T-helper 9 cell (primary cell): ENCODE measurements around the gene CYP24A1.

ENCODE experiments used
- DNase-seq: peaks from one replicate; pipeline ENCODE4 v3.0.0-alpha.2; 2020

The CYP24A1 gene

DNA sequence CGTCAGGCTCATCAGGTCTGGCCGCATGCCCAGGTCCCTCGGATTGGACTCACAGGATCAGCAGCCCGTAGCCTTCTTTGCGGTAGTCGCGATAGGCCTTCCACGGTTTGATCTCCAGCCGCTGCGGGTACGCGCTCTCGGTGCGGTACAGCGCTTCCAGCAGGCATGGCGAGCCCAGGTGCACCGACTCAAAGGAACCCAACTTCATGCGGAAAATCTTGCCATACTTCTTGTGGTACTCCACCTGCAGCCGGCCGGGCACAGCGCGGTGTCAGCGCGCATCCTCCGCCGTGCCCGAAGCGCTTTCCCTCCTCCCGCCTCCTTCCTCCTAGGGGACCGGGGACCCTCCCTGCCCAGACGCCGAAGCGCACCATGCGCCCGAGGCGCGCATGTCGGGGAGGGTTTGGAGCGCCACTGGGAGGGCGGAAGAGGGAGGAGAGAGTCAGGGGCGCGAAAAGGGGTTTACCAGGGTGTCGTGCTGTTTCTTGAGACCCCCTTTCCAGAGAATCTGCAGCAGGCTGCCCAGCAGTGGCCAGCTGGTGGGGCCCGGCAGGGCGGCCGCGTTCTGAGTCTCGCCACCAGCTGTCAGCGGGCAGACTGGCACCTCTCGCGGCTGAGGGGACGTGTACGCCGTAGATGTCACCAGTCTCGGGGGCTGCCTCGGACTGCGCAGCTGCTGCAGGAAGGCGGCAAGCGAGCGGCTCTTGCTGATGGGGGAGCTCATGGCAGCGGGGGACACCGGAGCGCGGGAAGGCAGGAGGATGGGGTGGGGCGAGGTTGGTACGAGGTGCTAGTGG, 732 bp downstream of the CYP24A1 start:
- DNase-seq = no peak

DNA sequence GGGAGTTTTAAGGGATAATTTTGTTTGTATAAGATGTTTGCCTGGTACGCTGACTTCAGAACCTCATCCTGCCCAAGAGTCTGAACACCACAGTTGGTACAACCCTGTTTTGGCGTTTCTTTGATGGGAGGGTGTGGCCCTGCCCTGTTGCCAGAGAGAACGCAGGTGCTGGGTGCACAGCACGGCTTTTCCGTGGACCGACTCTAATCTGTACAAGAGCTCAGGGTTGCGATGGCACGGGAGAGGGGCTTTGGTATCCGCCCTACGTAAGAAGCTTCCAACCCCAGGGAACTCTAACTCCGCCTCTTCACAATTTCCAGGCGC, 1.3 kb downstream of the CYP24A1 start:
- DNase-seq = no peak

DNA sequence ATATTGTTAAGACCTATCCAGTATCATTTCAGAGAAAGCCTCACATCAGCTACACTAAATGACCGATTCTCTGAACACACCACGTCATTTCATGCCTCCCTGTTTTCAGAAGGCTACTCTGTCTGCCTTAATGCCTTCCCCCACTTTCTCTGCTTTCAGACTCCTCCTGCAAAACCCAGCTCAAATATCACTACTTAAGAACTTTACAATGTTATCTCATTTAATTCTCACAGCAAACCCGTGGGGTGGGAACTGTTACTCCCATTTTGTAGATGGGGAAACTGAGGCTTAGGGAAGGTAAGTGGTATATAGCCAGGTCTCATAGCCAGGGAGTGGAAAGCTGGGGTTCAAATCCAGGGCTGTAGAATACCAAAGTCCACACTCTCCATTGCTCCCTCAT, 2.8 kb downstream of the CYP24A1 start:
- no peak for DNase-seq

DNA sequence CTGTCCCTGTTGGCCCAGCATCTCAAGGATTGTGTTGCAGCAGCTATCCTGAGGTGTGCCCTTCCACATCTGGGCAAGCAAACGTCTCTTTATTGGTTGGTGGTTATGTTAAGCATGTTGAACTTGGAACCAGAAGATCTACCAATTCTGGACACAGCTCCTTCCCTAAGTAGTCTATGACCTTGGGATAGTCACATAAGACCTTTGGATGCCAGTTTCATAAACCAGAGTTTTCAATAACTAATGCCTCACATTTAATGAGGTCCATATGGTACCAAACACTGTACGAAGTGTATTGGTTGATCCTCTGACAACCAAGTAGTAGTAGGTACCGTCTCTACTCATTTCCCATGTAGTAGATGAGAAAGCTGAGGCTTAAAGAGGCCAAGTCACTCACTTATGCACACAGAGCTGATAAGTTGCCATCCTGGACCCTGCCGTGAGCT, 3.7 kb downstream of the CYP24A1 start:
- no peak for DNase-seq

DNA sequence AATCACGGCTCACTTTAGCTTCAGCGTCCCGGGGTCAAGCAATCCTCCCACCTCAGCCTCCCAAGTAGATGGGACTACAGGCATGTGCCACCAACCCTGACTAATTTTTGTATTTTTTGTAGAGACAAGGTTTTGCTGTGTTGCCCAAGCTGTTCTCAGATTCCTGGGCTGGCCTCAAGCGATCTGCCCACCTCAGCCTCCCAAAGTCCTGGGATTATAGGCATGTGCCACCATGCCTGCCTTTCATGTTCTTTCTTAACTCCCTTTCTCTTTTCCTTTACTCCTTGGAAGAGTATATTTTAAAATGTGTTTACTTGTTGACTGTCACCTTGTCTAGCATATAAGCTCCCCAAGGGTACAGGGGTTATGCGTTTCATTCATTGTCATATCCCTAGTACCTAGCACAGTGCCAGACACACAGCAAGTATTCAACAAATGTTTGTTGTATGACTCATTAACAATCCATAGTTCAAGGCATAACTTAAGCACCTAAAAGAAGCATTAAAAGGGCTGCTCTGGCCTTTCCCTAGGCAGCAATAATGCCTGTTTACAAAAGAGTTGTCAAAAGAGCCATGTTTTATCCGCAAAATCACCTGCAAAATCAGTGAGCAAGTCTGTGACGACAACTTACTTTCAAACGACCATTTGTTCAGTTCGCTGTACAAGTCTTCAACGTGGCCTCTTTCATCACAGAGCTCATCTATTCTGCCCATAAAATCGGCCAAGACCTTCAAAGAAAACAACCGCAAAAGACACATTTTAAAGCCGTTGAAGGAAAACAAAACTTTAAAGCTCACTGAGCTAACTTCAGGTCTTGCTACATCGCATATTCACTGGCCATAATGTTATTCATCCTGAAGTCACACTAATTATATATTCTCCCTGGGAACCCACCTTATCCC, 4.6 kb downstream of the CYP24A1 start:
- no peak for DNase-seq

DNA sequence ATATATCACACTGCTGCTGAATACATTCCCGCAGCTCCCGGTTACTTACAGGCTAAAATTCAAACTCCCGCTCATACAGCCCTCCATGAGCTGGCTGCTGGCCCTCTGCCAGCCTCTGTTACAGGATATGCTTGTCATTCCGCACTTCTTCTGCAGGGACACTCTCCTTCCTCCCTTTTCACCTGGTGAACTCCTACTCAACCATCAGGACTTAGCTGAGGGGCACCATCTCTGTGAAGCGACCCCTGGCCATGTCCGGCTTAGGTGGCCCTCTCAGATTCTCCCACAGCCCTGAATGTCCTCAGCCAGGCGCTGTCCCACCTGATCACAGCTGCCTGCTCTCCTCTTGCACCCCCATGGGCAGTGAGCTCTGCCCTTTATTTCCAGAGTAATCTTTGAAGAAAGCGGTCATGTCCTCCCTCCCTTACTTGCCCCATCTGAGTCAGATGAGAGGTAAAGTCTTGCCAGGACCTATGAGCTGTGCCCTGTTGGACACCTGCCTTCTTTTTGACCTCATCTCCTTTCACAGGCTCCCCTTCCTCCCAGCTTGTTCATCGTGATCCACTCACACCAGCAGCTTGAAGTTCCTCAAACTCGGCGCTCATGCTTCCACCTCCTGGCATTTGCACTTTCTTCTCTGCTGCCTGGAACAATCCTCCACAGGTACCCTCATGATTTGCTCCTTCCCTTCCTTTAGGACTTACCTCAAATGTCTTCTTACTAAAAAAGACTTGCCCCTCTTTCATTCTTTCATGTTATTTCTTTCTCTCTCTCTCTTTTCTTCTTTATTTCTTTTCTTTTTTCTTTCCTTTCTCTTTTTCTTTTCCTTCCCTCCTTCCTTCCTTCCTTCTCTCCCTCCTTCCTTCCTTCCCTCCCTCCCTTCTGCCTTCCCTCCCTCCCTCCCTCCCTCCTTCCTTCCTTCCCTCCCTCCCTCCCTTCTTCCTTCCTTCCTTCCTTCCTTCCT, 5.6 kb downstream of the CYP24A1 start:
- no peak for DNase-seq

DNA sequence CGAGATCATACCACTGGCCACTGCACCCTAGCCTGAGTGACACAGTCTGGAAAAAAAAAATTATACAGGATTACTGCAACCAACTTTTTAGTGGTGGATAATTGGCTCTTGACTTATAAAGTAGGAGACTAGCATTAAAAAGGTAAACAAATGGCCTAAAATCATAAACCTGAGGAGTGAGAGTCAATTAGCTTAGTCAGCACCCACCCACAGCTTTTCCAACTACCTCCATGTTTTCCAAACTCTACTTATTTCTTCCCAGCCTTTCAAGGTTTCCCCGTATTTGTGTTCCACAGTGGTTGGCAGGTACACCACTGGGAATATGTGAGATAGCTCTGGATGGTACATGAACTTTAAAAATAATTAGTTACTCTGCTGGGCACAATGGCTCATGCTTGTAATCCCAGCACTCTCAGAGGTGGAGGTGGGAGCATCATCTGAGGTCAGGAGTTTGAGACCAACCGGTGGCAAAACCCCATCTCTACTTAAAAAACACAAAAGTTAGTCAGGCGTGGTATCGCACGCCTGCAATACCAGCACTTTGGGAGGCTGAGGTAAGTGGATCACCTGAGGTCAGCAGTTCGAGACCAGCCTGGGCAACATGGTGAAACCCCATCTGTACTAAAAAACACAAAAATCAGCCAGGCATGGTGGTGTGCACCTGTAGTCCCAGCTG, 6.7 kb downstream of the CYP24A1 start:
- no peak for DNase-seq

DNA sequence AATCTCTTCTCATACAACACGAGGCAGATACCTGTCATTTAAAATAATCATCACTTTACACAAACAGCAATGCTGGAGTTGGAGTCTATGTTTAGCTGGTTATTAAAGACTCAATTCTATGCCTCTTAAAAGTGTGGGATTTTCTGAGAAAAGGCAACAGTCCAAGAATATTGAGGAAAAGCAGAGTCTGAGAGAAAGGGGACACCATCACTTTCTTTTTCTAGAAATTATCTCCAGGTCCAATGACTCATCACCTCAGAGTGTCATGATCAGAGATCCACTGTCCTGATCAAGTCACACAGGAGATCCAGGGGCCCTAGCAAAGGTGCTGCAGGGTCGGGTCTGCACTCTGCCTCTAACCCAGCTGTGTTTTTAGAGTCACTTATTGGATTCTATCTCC, 8.0 kb downstream of the CYP24A1 start:
- DNase-seq = no peak

DNA sequence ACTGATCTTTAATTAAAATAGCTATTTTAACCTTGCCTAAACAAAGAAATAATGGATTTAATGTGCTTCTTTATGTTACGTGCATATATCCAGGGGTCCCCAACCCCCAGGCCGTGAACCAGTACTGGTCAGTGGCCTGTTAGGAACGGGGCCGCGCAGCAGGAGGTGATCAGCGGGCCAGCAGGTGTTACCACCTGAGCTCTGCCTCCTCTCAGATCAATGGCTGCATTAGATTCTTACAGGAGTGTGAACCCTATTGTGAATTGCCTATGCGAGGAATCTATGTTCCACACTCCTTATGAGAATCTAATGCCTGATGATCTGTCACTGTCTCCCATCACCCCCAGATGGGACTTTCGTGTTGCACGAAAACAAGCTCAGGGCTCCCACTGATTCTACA, 8.8 kb downstream of the CYP24A1 start:
- DNase-seq = no peak

DNA sequence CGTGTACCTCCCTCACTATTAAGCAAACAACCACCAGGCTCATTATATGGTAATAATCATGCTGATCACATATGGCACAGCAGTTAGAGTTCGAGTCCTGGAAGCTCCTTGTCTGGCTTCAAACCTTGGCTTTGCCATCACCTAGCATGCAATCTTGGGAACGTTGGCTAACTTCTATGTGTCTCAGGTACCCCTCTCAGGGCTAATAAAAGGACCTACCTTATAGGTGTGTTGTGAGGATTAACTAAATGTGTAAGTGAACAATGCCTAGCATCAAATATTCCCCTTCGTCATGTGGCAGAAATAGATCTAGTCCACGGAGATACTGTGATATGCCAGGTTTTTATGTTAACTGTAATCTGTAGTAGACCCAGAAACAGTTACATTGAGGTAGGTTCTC, 10.4 kb downstream of the CYP24A1 start:
- no peak for DNase-seq

DNA sequence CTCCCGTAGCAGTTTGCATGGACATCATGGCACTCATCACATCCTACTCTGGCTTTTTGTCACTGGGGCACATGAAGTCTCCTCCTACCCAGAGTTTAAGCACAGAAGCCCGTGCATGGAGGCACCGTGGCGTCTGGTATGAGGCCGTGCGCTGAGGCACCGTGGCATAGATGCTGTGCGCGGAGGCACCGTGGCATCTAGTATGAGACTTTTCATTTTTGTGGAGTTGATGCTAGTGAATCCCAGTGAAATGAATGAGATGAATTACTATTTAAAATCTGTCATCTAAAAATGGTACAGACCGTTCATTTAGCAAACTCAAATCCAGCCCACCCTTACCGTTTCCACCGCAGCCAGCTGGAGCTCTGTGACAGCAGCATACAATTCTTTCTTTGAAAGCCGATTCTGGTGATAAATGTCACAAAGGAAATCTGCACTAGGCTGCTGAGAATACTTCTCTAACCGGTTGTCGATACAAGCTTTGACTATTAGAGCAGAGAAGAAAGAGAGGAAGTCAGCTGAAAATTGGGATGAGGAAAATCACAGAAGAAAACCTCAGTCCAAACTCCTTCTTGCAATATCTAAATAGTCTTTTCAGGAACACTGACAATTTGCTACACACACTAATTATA, 11.3 kb downstream of the CYP24A1 start:
- no peak for DNase-seq

DNA sequence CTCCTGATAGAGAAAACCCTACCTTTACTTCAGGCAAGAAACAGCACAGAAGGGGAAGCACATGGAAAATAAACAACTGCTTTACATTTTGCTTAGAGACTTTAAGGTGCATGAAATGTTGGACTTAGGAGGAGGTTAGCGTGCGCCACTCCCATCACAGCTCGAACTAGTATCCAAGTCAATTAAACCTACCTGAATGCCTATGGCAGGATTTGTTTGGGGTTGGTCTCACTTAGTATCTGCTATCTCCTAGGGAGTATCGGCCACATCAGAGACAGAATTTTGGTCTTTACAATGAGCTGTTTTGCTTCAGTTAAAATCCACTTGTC, 12.0 kb downstream of the CYP24A1 start:
- no peak for DNase-seq

DNA sequence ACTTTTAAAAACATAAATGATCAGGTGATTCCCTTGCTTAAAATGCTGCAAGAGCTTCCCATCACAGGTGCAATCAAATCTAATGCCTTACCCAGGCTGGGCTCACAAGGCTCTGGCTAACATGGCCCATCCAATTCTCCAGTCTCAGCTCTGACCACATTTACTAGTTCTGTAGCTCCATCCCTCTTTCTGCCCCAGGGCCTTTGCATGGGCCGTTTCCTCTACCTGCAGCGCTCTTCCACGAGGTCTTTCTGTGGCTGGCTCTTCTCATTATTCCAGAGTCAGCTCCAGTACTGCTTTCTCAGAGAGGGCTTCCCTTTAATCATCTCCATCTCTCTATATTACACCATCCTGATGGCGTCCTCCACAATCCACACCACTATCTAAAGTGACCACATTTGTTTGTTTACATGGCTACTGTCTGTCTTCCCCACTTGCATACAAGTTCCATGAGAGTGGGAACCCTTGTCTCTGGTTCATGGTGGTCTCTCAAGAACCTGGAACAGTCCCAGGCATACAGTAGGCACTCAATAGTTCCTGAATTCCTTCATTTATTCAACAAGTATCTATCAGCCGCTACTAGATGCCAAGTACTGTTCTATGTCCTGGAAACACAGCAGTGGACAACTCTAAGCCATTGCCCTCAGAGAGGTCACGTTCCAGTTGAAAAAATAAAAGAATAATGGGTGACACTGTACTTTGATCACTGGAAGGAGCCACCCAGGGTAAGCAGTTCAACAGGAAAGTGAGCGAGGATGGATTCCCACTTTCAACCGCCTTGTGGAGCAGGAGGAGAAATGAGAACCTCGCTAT, 12.6 kb downstream of the CYP24A1 start:
- no peak for DNase-seq

DNA sequence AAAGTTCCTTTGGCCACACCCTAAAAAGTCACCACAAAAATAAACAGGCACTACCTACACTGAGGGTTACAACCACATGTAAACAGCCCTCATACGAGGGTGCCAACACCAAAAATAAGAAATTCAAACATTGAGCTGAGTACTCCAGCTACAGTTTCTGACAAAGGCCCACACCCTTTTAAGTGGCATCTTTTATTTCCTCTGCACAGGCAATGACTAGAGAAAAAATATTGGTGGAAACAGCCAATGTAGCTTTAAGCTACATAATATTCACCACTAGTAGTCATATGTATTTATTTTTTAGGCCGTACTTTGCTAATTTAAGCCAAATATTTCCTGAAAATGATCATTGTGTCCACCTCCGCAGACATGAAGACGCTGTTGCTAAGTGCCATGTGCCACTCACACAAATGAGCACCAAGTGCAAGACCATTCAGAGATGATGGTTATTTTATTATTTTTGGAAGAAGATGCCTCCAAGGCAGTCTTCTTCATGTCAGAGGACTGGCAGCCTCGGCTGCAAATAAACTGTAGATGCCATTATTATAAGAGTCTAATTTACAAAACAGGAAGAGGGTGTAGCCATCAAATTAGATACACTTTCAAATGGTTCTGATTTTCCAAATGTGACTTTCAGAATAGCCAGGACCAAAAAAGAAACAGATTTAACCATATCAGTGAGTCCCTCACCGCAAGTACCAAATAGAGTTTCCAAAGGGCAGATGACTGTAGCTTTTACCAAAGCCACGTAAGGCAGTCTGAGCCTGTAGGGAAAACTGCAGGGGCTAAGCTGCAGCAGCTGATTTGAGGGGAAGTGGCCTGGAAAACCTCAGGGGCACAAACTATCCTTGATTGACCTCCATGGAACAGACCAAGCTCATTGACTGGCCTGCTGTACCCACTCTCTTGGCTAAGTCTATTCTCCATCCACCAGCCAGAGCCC, 13.4 kb downstream of the CYP24A1 start:
- no peak for DNase-seq

DNA sequence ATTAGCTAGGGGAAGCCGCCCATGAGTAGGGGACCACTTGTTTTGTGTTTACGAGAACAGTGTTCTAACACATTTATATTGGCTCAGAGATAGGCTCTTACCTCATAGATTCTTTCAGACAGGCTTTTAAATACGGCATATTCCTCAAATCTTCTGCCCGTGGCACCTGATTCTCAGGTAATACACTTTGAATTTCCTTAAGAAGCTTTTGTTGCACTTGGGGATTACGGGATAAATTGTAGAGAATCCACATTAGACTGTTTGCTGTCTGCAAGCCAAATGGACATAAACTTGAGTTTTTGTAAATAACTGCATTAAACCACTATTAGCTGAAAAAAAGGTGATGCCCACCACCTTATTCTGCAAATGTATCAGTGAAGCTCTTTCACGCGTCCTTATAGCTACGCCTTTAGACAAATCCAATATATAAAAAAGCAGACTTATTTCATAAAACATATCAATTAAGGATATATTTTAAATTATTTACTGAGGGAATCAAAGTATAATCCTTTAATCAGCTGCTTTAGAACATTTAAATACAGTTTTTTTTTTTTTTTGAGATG, 14.8 kb downstream of the CYP24A1 start:
- DNase-seq = no peak

DNA sequence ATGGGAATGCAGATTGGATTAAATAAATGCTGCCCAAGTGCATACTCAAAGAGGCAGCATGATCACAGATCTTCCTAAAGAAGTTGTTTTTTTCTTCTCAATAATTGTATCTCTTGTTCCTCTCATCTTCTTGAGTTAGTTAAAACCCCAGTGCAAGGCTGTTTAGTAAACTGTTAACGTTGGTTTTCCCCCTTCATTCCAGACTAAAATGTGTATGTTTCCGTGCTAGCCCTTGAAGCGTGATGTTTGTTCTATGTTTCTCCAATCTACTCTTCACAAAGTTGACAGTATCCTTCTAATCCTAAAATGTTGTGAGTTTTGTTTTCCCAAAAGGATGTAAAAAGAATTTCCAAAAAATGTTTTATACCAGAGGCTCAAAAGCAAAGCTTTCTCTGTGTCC, 15.6 kb downstream of the CYP24A1 start:
- no peak for DNase-seq

DNA sequence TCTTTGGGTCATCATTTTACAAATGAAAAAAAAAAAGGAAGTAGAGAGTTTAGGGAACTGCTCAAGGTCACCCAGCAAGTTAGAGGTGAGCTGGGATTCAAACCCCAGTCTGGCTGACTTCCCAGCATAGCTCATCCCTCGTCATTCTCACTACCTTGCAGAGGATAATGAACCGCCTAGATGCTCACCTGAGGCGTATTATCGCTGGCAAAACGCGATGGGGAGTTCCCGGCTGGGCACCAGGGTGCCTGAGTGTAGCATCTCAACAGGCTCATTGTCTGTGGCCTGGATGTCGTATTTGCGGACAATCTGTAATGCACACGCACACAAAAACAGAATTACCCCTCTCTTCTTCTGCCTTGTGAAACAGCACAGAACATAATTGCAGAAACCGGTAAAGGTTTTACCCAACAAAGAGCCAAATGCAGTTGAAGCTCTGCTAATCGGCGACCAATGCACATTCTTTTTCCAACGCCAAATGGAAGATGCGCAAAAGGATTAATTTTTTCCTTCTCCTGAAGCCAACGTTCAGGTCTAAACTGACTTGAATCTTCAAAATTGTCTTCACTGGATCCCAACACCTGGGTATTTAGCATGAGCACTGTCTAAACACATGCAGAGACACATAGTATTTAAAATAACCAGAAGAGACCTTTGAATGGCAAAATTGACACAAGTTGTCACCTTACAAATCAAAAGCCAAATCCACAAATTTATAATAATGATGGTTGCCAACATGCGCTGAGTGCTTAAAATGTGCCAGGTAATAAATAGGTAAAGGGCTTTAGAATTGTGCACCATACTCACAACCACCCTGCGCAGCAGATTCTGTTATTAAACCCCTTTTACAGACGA, 16.6 kb downstream of the CYP24A1 start:
- no peak for DNase-seq

DNA sequence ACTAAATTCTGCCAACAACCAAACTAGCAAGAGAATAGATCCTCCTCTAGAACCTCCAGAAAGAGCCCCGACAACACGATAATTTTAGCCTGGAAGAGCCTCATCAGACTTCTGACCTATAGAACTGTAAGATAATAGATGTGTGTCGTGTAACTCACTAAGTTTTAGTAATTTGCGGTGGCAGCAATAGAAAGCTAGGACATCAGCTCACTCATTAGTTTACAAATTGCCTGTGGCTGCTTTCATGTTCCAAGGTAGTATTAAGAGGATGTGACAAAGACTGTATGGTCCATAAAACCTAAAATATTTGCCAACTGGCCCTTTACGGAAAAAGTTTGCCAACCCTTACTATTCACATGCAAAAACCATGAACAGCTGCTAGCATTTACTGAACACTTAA, 17.3 kb downstream of the CYP24A1 start:
- no peak for DNase-seq
